ENCODE results near the gene CPSF4L.
"Not testable (repeated sequence)": the region's sequence is repeated elsewhere in the genome, so short reads cannot be mapped to it uniquely, and the experiment has no call there.

Gene CPSF4L

DNA sequence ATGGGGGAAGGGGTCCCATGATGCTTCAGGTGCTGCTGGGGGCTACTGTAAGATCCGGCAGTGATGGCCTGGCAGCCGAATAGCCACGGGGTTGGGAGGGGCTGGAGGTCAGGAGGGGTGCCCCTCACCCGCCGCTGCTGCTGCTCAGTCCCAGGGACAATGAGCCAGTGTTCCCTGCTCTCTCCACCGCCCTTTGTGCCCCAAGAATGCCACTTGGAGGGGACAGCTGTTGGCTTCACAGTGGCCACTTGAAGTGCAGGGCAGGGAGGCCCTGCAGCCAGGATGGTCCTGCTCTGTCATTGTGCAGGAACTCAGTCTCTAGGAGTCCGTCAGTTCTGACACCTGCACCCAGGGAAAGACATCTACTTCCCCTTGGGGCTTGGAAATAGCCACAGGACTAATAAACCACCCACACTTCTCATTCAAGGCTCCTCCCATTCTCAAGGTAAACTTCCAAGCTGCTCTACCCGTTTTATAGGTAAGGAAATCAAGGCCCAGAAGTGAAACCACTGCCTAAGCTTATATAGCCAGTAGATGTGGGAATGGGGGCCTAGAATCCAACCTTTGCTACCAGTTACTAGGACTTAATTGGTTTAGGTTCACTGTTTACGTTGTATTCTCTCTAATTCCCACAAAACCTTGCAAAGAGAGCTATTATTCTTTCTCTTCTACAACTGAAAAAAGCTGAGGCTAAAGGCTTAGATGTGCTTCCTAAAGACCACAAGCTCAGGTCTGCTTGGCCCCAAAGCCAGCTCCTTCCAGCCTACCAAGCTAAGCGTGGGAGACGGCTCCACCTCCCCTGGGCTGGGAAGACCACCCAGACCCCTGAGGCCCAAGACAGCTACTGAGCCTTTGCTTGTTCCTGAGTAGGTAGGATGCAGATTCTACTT is 6.2 kb upstream of the CPSF4L start:
- TF ChIP-seq, protein P1, sequence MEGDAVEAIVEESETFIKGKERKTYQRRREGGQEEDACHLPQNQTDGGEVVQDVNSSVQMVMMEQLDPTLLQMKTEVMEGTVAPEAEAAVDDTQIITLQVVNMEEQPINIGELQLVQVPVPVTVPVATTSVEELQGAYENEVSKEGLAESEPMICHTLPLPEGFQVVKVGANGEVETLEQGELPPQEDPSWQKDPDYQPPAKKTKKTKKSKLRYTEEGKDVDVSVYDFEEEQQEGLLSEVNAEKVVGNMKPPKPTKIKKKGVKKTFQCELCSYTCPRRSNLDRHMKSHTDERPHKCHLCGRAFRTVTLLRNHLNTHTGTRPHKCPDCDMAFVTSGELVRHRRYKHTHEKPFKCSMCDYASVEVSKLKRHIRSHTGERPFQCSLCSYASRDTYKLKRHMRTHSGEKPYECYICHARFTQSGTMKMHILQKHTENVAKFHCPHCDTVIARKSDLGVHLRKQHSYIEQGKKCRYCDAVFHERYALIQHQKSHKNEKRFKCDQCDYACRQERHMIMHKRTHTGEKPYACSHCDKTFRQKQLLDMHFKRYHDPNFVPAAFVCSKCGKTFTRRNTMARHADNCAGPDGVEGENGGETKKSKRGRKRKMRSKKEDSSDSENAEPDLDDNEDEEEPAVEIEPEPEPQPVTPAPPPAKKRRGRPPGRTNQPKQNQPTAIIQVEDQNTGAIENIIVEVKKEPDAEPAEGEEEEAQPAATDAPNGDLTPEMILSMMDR (IDR thresholded peaks at IDR 0.05; ENCODE audit: low read depth, low read length), result no peak
- no peak overlapping the region for H3K4me3 ChIP-seq (ENCODE audit: low read depth, low read length)

DNA sequence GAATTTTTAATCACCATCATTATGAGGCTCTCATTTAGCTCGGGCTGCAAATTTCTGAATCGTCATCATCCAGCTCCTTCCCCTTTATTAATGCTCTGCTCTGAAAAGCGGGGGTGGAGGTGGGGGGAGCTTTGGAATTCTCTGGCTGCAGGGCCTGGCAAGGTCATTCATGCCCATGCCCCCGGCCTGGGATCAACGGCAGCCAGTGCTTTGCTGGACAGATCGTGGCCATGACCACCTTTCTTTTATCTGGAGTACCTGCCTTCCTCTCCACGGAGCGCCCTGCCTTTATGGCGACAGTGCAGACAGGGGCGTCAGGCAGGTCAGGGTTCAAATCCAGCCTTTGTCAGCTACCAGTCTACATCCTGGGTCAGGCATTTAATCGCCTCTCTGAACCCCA is 5.1 kb upstream of the CPSF4L start:
- TF ChIP-seq, protein P1 (IDR thresholded peaks at IDR 0.05; ENCODE audit: low read depth, low read length), result no peak
- no peak overlapping the region for H3K4me3 ChIP-seq (ENCODE audit: low read depth, low read length)

DNA sequence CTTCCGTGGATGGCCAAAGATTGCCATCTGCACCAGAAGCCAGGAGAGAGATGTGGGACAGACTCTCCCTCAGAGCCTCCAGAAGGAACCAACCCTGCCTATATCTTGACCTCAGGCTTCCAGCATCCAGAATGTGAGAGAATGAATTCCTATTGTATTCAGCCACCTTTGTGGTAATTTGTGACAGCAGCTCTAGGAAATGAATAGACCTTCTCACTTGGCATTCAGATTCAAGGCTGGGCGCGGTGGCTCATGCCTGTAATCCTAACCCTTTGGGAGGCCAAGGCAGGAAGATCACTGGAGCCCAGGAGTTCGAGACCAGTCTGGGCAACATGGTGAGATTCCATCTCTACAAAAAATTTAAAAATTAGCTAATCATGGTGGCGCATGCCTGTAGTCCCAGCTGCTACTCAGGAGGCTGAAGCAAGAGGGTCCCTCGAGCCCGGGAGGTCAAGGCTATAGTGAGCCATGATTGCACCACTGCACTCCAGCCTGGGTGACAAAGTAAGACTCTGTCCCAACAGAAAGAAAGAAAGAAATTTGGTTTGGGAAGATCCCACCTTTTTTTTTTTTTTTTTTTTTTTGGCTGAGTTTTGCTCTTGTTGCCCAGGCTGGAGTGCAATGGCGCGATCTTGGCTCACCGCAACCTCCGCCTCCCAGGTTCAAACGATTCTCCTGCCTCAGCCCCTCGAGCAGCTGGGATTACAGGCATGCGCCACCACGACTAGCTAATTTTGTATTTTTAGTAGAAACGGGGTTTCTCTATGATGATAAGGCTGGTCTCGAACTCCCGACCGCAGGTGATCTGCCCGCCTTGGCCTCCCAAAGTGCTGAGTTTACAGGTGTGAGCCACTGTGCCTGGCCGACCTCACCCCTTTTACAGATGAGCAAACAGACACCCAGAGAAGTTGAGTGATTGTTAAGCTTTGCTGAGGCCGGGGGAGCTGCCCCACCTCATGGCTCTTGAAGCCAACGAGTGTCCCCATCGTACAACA is 4.3 kb upstream of the CPSF4L start:
- H3K4me3 ChIP-seq (ENCODE audit: low read depth, low read length), result no peak overlapping the region
- TF ChIP-seq, protein P1 (IDR thresholded peaks at IDR 0.05; ENCODE audit: low read depth, low read length), result no peak

DNA sequence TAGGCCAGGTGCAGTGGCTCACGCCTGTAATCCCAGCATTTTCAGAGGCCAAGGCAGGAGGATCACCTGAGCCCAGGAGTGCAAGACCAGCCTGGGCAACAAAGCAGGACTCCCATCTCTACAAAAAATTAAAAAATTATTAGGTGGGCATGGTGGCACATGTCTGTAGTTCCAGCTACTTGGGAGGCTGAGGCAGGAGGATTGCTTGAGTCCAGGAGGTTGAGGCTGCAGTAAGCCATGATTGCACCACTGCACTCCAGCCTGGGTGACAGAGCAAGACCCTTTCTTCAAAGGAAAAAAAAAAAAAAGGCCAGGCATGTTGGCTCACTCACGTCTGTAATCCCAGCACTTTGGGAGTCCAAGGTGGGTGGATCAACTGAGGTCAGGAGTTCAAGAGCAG is 2.8 kb upstream of the CPSF4L start:
- H3K4me3 ChIP-seq (ENCODE audit: low read depth, low read length), result not testable (repeated sequence)

DNA sequence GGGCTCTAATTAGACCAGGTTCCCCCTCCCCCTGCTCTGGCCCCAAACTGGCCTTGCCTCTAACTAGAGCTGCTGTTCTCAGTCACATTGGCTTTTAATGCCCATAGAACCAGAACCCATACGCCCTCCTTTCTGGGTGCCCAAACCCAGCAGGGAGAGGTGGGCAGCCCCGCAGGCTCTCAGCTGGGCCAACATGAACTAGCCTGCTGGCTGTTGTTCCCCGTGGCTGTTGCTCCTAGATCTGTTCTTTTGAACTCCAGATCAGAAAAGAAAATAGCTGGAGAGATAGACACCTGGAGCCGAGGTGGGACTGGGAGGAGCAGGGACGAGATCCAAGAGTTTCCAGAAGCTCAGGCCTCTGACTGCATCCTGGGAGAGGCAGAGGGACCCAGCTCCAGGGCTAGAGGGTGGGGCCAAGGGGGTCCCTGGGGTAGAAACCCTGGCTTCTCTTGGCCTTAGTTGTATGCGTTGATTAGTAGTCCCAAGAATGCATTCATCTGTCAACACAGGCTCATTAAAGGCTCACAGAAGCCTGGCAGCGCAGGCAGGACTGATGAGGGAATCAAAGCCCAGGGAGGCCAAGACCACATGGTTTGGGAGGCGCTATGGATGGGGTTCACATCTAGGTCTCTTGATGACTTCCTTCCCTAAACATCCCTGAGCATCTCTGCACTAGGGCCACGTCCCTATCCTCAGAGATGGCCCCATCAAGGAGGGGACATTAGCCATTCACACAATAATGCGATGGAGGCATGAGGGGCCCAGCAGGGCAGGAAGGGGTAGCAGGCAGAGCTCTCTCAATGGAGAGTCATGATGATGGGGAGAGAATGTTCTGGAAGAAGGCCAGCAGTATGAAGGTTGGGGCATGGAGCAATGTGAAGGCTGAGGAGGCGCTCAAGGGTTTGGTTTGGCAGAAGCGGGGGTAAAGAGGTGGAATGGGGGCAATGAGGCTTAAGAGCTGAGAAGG is 1.3 kb upstream of the CPSF4L start:
- no peak overlapping the region for H3K4me3 ChIP-seq (ENCODE audit: low read depth, low read length)
- TF ChIP-seq, protein P1 (IDR thresholded peaks at IDR 0.05; ENCODE audit: low read depth, low read length), result no peak

DNA sequence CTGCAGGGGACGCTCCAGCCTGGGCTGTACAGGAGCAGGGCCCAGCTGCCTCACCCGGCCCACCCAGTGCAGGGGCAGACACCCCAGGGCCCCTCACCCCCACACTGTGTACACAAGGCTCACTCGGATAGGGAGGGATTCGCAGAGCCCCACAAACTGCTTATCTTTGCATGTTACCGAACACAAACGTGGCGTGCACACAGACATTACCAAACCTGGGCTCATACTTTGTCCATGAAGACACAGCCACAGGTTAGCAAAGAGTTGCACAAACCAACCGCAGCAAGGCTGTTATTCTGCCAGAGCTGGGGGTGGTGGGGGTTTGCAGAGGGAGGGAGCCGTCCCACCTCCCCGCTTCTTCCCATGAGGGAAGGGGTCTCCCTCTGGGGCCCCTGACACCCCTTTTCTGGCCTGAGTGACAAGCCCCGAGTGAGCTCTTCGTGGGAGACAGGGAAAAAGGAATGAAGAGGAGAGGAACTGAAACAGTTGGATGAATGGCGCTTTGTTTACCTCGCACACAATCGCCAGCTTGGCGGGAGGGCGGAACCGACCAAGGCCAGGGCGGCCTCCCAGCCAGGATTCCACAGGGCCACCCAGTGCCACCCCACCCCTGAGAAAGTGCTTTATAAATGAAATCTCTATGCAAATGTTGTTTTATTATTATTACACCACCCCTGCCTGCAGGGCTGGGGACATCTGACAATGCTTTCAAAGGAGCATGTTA is 434 bp upstream of the CPSF4L start:
- H3K4me3 ChIP-seq (ENCODE audit: low read depth, low read length), result no peak overlapping the region
- TF ChIP-seq, protein P1 (IDR thresholded peaks at IDR 0.05; ENCODE audit: low read depth, low read length), result no peak

All from WI38 (cell line).